ENCODE data around the gene KLRF2. TPM values are rescaled to one million over a fixed set of nuclear protein-coding genes. Genes with fewer than 3 reads are reported as not detected.

KLRF2 gene
- total RNA-seq, 1 donor from 2014 or later: not detected

- Mint-ChIP-seq H3K4me3 (ENCODE audit: unreplicated experiment) (no peak overlapping the region), H3K27me3 (ENCODE audit: low read depth, unreplicated experiment) (no peaks in the 10 kb centered on the region), H3K4me1 (ENCODE audit: low read depth, unreplicated experiment) (no peaks in the 10 kb centered on the region), H3K36me3 (ENCODE audit: low read depth, unreplicated experiment) (no peaks in the 10 kb centered on the region), H3K9me3 (ENCODE audit: unreplicated experiment) (peaks cover 3% of the 10 kb centered on the region), H3K27ac (ENCODE audit: unreplicated experiment) (no peak overlapping the region)
- no peaks in the 10 kb centered on the region for H4K20me1 ChIP-seq (ENCODE audit: insufficient read depth, low read length)
- no peak overlapping the region for H3K4me2 ChIP-seq (ENCODE audit: low read length)
- TF ChIP-seq EZH2 (IDR thresholded peaks at IDR 0.05; ENCODE audit: insufficient read depth, low read length) (no peak), CTCF (IDR thresholded peaks at IDR 0.05; ENCODE audit: insufficient read depth, low read depth, low read length) (no peak)
- H3K9me3 ChIP-seq (ENCODE audit: insufficient read depth, low read depth, low read length): no peaks in the 10 kb centered on the region
- H3K27me3 ChIP-seq (ENCODE audit: insufficient read depth, low read length): no peaks in the 10 kb centered on the region
- DNase-seq (ENCODE audit: low read depth) (no peak), FAIRE-seq (no peak)
- H3K9ac ChIP-seq (ENCODE audit: low read length): no peak overlapping the region
- no peaks in the 10 kb centered on the region for H3K79me2 ChIP-seq (ENCODE audit: insufficient read depth, low read length)
- no peak overlapping the region for H3K27ac ChIP-seq (ENCODE audit: low read depth, low read length)
- no peaks in the 10 kb centered on the region for H3K4me1 ChIP-seq (ENCODE audit: insufficient read depth, low read length)
- H3K36me3 ChIP-seq (ENCODE audit: insufficient read depth, low read length): no peaks in the 10 kb centered on the region
- no peak overlapping the region for H3K4me3 ChIP-seq (ENCODE audit: insufficient read depth, low read depth, low read length)
- no peak overlapping the region for H2AFZ ChIP-seq (ENCODE audit: low read depth, low read length)
Observed at GRCh38 chr12:9944391-9944790, 63.1 kb downstream of the KLRF2 start.

Other genes with a start within 250 kb of the KLRF2 start
- gene CLEC2D, start 211.8 kb upstream of the KLRF2 start, total RNA-seq: 3.2 and 4.7 TPM in 2 replicates
- not detected in 2 replicates for gene CLECL1, start 148.4 kb upstream of the KLRF2 start, total RNA-seq
- gene CD69, start 120.6 kb upstream of the KLRF2 start, total RNA-seq: 0.18 TPM in 1 of 2 replicates, not detected in the other
- not detected in 2 replicates for gene KLRF1, start 54.0 kb upstream of the KLRF2 start, total RNA-seq
- not detected in 2 replicates for gene CLEC2B, start 12.1 kb upstream of the KLRF2 start, total RNA-seq
- gene CLEC2A, start 50.9 kb downstream of the KLRF2 start, total RNA-seq: 0.84 and 2.0 TPM in 2 replicates
- not detected in 2 replicates for gene CLEC12A, start 89.9 kb downstream of the KLRF2 start, total RNA-seq
- gene CLEC1B, start 117.6 kb downstream of the KLRF2 start, total RNA-seq: not detected in 2 replicates
- 0.14 TPM in 1 of 2 replicates, not detected in the other for gene CLEC12B, start 129.1 kb downstream of the KLRF2 start, total RNA-seq
- gene CLEC9A, start 149.2 kb downstream of the KLRF2 start, total RNA-seq: not detected in 2 replicates
- gene CLEC1A, start 217.5 kb downstream of the KLRF2 start, total RNA-seq: not detected in 2 replicates
- gene CLEC7A, start 248.7 kb downstream of the KLRF2 start, total RNA-seq: 1.1 and 1.4 TPM in 2 replicates